ENCODE results near the gene DPF1. TPM values are rescaled to one million over a fixed set of nuclear protein-coding genes. Genes with fewer than 3 reads are reported as not detected.

Gene DPF1
- total RNA-seq, 1 donor from 2014 or later, result not detected

GRCh38 chr19:38213911-38214625 lies 10.0 kb downstream of the DPF1 start:
- no peak for ATAC-seq
- intact Hi-C loops (cut with DNase I), result no loop called here
- Histone ChIP-seq H3K9me3 (no peaks in the 10 kb centered on the region), H3K4me1 (peaks cover 27% of the 10 kb centered on the region), H3K27ac (no peak overlapping the region), H3K27me3 (ENCODE audit: low read depth) (peaks cover 52% of the 10 kb centered on the region), H3K4me3 (no peak overlapping the region), H3K36me3 (no peaks in the 10 kb centered on the region)
- DNase-seq, result no peak
- TF ChIP-seq, protein P1, sequence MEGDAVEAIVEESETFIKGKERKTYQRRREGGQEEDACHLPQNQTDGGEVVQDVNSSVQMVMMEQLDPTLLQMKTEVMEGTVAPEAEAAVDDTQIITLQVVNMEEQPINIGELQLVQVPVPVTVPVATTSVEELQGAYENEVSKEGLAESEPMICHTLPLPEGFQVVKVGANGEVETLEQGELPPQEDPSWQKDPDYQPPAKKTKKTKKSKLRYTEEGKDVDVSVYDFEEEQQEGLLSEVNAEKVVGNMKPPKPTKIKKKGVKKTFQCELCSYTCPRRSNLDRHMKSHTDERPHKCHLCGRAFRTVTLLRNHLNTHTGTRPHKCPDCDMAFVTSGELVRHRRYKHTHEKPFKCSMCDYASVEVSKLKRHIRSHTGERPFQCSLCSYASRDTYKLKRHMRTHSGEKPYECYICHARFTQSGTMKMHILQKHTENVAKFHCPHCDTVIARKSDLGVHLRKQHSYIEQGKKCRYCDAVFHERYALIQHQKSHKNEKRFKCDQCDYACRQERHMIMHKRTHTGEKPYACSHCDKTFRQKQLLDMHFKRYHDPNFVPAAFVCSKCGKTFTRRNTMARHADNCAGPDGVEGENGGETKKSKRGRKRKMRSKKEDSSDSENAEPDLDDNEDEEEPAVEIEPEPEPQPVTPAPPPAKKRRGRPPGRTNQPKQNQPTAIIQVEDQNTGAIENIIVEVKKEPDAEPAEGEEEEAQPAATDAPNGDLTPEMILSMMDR (IDR thresholded peaks at IDR 0.05), result no peak

DNA sequence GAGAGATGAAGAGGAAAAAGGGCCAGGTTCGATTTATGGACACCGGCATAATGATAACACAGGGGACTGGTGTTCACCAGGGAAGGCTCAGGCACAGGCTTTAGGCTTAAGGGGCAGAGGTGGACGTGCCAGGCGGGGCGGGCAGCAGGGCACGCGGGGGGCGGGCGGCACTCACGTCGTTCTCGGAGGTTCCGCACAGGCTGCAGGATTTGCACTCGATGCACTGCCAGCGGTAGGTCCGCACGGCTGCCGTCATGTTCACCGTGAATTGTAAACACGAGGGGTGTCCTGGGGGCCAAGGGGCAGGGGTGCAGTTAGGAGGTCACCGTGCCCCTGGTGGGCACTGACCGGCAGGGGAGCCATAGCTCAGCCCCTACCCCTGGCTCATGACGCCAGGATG lies 10.6 kb downstream of the DPF1 start:
- TF ChIP-seq, protein P1 (IDR thresholded peaks at IDR 0.05), result no peak

DNA sequence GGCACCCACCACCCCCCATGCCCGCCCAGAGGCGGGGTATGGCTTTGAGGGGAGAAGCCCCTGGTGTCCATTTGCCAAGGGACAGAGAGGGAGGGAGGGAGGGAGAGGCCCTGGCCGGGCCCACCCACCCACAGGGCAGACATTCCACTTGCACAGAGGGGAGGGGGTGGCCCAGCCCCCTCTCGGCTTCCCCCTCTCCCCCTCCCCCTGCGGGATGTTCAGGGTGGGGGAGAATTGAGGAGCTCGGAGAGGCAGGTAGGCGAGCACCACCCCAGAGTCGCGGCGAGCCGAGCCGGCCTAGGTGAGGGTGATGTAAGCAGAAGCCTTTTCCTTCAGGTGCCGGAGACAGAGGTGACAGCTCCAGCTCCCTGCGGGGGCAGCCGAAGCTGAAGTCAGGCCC lies 12.3 kb downstream of the DPF1 start:
- TF ChIP-seq, protein P1 (IDR thresholded peaks at IDR 0.05), result no peak
- H3K4me3 ChIP-seq, result no peak overlapping the region
- peaks cover 29% of the 10 kb centered on the region for H3K4me1 ChIP-seq
- peaks cover 54% of the 10 kb centered on the region for H3K27me3 ChIP-seq (ENCODE audit: low read depth)
- intact Hi-C loops (cut with DNase I), result no loop called here
- DNase-seq (no peak), ATAC-seq (peak in 1 of 2 donors; percentile 10)
- H3K27ac ChIP-seq, result no peak overlapping the region
- H3K9me3 ChIP-seq, result no peaks in the 10 kb centered on the region
- peaks cover 8% of the 10 kb centered on the region for H3K36me3 ChIP-seq

More for the DNA sequence above, 10.6 kb downstream of the DPF1 start:
- no peaks in the 10 kb centered on the region for H3K9me3 ChIP-seq
- no peak overlapping the region for H3K4me3 ChIP-seq
- H3K4me1 ChIP-seq, result peaks cover 29% of the 10 kb centered on the region
- DNase-seq (no peak), ATAC-seq (no peak)
- H3K27ac ChIP-seq, result no peak overlapping the region
- peaks cover 54% of the 10 kb centered on the region for H3K27me3 ChIP-seq (ENCODE audit: low read depth)
- intact Hi-C loops (cut with DNase I), result no loop called here
- no peaks in the 10 kb centered on the region for H3K36me3 ChIP-seq

DNA sequence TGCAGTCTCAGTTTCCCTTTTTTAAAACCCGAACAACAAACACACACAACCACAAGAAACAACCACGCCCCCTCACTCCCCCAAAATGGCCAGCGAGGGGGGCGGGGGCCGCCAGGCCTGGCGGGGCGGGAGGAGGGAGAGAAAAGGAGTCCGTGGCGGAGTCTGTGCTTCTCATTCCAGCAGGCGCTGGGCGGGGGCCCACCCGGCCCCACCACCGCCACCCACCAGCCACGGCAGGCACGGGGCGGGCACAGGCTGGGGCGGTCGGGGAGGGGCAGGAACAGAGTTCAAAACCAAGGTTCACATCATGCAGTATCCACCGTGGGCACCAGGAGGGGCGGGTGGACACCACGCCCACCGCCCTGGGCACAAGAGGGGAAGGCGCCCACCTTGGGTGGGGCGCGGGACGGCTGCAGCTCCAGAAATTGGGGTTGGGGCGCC lies 12.9 kb downstream of the DPF1 start:
- intact Hi-C loops (cut with DNase I), result no loop called here
- Histone ChIP-seq H3K9me3 (no peaks in the 10 kb centered on the region), H3K27ac (no peak overlapping the region), H3K4me3 (no peak overlapping the region), H3K36me3 (peaks cover 14% of the 10 kb centered on the region), H3K27me3 (ENCODE audit: low read depth) (peaks cover 54% of the 10 kb centered on the region), H3K4me1 (peaks cover 29% of the 10 kb centered on the region)
- DNase-seq, result no peak
- ATAC-seq, result peak in 1 of 2 donors; percentile 15
- TF ChIP-seq, protein P1 (IDR thresholded peaks at IDR 0.05), result no peak

DNA sequence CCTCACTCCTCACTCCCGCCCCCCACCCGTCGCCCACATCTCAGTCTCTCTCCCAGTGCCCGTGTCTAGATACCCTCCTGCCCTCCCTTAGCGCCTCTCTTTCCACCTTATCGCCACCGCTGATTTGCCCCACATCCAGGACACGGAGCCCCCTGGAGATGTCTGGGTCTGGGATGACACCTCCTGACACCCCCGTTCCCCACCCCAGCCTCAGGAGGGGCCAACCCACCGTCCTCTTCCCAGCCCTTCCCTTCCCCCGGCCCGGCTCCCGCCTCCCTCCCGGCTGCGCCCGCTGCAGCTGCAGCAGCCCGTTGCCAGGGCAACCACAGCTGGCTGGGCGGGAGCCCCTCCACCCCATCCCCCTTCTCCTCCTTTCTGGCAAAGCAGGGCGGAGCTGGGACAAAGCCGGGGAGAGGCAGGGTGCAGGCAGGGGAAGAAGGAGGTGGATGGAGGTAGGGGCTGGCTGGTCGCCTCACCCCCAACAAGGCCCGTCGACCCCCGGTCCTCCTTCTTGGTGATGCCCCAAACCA lies 13.5 kb downstream of the DPF1 start:
- Histone ChIP-seq H3K4me3 (no peak overlapping the region), H3K9me3 (no peaks in the 10 kb centered on the region), H3K27ac (peak overlapping the region; percentile 58), H3K36me3 (peaks cover 21% of the 10 kb centered on the region), H3K27me3 (ENCODE audit: low read depth) (peaks cover 50% of the 10 kb centered on the region), H3K4me1 (peaks cover 29% of the 10 kb centered on the region)
- intact Hi-C loops (cut with DNase I), result no loop called here
- peak; percentile 17 to 19 for ATAC-seq
- no peak for DNase-seq
- TF ChIP-seq, protein P1 (IDR thresholded peaks at IDR 0.05), result no peak
